NT2/D1 (cell line): ENCODE results near the gene M1AP.

Experiments used
- DNase-seq: peaks from one replicate; pipeline ENCODE4 v3.0.0-alpha.2; 2011; ENCODE audit warnings: low read depth, low spot score
- H3K27me3 ChIP-seq: 2 replicates; pipeline ENCODE4 v1.6.0; 2011; ENCODE audit warnings: mild to moderate bottlenecking; ENCODE audit not compliant: insufficient read length, insufficient read depth
- H3K36me3 ChIP-seq: 2 replicates; pipeline ENCODE4 v1.6.1; 2011; ENCODE audit warnings: mild to moderate bottlenecking, low read length, mixed read lengths; ENCODE audit not compliant: insufficient read depth, insufficient read length
- H3K4me1 ChIP-seq: 2 replicates; pipeline ENCODE4 v1.5.1; 2011; ENCODE audit not compliant: insufficient read depth, insufficient read length
- H3K4me3 ChIP-seq: 2 replicates; pipeline ENCODE4 v1.5.1; 2011; ENCODE audit warnings: low read depth; ENCODE audit not compliant: insufficient read length
- H3K9ac ChIP-seq: 2 replicates; pipeline ENCODE4 v1.6.0; 2011; ENCODE audit warnings: low read depth; ENCODE audit not compliant: insufficient read length
- H3K9me3 ChIP-seq: 2 replicates; pipeline ENCODE4 v1.5.1; 2011; ENCODE audit warnings: mild to moderate bottlenecking, low read length; ENCODE audit not compliant: insufficient read depth
- SUZ12 ChIP-seq: IDR thresholded peaks from 2 replicates; pipeline ENCODE4 v1.6.1; 2011; ENCODE audit not compliant: insufficient read length, insufficient read depth; ENCODE audit errors: extremely low read depth
- YY1 ChIP-seq: IDR thresholded peaks from 2 replicates; pipeline ENCODE4 v1.6.1; 2011; ENCODE audit not compliant: insufficient read length, insufficient read depth
- ZNF274 ChIP-seq: IDR thresholded peaks from 2 replicates; pipeline ENCODE4 v1.6.1; 2011; ENCODE audit warnings: mild to moderate bottlenecking, low read depth, low read length

The M1AP gene

DNA sequence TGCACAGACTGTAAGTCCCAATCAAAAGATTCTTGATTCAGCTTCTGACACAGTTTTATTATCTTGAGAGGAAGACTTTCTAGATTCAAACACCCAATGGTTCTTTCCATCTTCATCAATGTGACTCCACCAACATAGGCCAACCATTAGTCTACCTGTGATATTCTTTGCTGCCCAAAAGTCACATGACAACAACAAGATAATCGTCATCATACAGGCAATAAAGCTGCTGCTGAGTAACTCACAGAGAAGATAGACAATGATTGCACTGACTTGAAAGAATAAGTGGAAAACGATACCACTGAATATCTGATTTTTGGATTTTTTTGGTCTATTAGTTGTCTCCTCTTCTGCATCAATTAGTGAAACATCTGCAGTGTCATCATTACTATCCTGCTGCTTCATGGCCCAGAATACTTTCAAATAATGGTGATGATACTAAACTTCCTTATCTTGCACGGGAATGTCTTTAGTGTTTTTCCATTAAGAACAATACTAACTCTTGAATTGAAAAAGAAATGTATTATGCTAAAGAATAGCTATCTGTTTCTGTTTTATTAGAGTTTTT is 19.5 kb downstream of the M1AP start:
- no peak for DNase-seq
- no peaks in the 10 kb centered on the region for H3K4me1 ChIP-seq
- no peaks in the 10 kb centered on the region for H3K27me3 ChIP-seq
- H3K9ac ChIP-seq = no peak overlapping the region
- no peak overlapping the region for H3K4me3 ChIP-seq
- no peak for TF ChIP-seq YY1
- TF ChIP-seq SUZ12 = no peak
- no peak for TF ChIP-seq ZNF274
- H3K9me3 ChIP-seq = no peaks in the 10 kb centered on the region
- H3K36me3 ChIP-seq = no peaks in the 10 kb centered on the region

DNA sequence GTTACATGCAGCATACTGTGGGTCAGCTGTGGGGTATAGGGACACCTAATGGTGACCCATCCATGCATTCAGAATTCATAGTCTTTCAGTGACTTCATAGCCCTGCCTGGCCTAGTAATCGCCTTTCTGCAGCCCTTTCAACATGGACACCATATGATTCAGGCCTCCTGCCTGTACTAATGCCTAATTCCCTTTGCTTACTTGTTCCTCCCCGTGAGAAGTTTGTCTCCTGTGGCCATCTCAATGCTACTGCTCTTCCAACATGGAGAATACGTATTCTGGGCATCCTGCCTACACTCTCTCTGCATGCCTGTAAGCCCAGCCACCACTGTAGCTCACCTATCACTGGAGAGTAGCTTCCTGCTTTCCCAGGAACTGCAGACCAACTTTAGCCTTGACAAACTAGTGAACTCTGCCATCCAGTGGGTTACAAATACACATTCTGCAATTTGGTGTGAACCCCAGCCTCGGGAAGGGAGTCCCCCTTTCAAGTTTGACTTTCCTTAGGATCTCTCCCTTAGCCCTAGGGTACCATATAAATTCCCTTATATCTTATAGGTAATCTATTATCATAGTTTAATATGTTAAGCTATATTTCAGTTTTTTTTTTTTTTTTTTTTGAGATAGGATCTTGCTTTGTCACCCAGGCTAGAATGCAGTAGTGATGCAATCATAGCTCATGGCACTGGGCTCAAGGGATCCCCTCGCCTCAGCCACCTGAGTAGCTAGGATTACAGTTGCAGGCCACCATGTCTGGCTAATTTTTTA is 22.3 kb downstream of the M1AP start:
- Histone ChIP-seq H3K4me1 (no peaks in the 10 kb centered on the region), H3K9me3 (no peaks in the 10 kb centered on the region), H3K36me3 (no peaks in the 10 kb centered on the region), H3K9ac (no peak overlapping the region), H3K27me3 (no peaks in the 10 kb centered on the region), H3K4me3 (no peak overlapping the region)
- no peak for DNase-seq
- no peak for TF ChIP-seq YY1

DNA sequence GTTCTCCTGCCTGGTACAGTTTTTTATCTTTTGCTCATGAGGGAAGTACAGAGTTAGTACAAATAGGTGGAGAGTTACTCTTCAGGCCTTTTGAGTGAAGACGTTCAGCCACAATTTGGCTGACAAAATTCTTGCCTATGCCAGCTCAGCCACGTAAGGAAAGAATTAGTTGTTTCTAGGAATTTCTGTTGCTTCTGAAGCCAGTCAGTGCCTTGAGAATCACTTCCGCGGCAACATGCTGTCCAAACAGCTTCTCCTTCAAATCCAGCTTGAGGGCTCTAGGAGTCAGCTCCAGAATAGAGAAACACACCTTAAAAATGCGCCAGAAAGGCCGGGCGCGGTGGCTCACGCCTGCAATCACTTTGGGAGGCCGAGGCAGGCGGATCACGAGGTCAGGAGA is 27.5 kb downstream of the M1AP start:
- Histone ChIP-seq H3K9ac (no peak overlapping the region), H3K9me3 (no peaks in the 10 kb centered on the region), H3K36me3 (no peaks in the 10 kb centered on the region), H3K4me1 (peaks cover 3% of the 10 kb centered on the region), H3K27me3 (no peaks in the 10 kb centered on the region), H3K4me3 (no peak overlapping the region)
- DNase-seq = no peak
- TF ChIP-seq SUZ12 = no peak
- TF ChIP-seq ZNF274 = no peak
- no peak for TF ChIP-seq YY1

DNA sequence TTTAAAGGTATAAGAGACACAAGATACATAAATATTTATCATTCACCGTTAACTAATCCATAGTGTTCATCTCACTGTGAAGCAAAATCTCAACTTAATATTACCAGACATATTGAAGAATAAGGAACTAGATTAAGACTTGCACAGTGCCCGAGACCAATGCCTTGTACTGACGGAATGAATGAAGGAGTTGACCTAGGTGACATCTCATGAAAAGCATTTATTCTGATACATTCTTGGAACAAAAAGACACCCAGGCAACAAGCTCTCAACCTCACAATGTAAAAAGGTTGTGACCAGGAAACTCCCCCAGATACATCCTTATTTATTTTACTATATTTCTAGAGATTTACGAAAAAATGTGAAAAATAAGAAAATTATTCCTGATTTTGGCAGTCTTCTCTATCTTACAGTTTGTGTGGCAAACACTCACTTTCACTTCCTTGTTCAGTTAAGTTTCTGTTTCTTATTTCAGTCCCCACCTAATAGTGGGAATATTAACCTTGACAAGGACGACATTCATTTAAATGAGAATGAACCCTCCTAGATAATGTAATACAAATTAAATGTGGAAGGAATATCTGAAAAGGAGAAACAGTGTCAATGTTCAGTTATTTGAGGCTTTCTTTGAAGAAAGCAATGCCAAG is 28.4 kb downstream of the M1AP start:
- DNase-seq = no peak
- Histone ChIP-seq H3K4me3 (no peak overlapping the region), H3K27me3 (no peaks in the 10 kb centered on the region), H3K4me1 (peaks cover 3% of the 10 kb centered on the region), H3K9ac (no peak overlapping the region), H3K36me3 (no peaks in the 10 kb centered on the region), H3K9me3 (no peaks in the 10 kb centered on the region)
- TF ChIP-seq SUZ12 (no peak), YY1 (no peak), ZNF274 (no peak)

DNA sequence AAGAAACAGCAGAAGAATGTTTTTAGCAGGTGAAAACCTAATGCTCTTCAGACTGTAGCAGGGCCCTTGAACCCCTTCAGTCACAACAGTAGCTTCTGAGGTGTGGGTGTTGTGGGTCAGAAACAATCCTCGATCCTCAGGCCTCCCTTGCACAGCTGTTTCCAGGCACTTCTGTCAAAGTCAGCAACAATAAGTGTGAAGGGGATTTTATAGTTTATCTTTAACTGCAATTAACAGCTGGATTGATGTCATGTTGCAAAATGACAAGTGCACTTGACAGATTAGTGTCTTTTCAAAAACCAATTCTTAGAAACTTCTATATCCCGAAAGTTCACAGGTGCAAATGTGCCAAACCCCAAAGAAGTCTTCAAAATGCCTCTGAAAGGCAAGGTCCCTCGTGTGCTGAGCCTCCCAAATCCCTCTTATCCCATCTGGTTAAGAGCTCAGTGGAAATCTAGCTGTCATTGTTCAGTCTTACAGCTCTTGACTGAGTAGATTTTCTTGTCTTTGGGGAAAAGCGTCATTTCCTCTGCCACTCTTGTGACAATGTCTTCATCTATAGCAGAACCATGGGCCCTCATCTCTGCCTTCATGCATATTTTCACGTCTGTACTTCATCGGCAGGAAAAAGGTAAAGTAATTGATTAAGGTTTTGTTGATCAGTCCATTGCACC is 29.6 kb downstream of the M1AP start:
- no peak overlapping the region for H3K9ac ChIP-seq
- H3K36me3 ChIP-seq = no peaks in the 10 kb centered on the region
- H3K4me1 ChIP-seq = peaks cover 3% of the 10 kb centered on the region
- no peaks in the 10 kb centered on the region for H3K27me3 ChIP-seq
- no peak for DNase-seq
- TF ChIP-seq YY1 (no peak), ZNF274 (no peak), SUZ12 (no peak)
- no peaks in the 10 kb centered on the region for H3K9me3 ChIP-seq
- H3K4me3 ChIP-seq = no peak overlapping the region

DNA sequence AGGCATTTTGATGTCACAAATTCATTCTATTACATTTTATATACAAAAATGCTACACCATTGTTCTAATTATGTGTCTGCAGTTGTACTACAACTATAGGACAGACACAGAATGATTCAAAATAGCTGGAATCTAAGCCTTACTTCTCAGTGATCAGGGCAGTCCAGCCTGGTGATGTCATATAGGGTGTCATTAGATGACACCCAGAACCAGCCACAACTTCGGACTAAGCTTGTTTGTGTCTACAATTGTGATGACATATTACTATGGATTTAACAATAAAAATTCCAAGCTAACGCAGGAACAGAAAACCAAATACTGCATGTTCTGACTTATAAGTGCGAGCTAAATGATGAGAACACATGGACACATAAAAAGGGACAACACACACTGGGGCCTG is 31.0 kb downstream of the M1AP start:
- DNase-seq = no peak

DNA sequence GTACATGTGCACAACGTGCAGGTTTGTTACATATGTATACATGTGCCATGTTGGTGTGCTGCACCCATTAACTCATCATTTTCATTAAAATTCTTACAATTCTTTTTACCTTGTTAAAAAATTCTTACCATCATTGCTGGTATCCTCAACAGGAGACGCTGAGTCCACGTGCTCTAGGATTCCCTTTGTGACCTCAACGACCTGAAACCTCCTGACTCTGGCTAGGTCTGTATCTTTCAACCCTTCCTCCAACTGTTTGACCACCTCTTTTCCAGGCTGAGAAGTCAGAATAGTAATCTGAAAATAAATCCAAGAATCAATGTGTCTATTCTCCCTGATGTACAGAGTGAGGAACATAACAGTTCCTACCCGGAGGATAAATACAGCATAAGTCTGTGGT is 41.2 kb downstream of the M1AP start:
- no peaks in the 10 kb centered on the region for H3K36me3 ChIP-seq
- no peaks in the 10 kb centered on the region for H3K27me3 ChIP-seq
- H3K4me3 ChIP-seq = no peak overlapping the region
- no peak overlapping the region for H3K9ac ChIP-seq
- no peak for TF ChIP-seq YY1
- TF ChIP-seq ZNF274 = no peak
- no peak for TF ChIP-seq SUZ12
- H3K4me1 ChIP-seq = no peaks in the 10 kb centered on the region
- DNase-seq = no peak
- no peaks in the 10 kb centered on the region for H3K9me3 ChIP-seq

More for the DNA sequence above, 31.0 kb downstream of the M1AP start:
- no peak overlapping the region for H3K4me3 ChIP-seq
- TF ChIP-seq SUZ12 (no peak), ZNF274 (no peak), YY1 (no peak)
- H3K9me3 ChIP-seq = no peaks in the 10 kb centered on the region
- no peak overlapping the region for H3K9ac ChIP-seq
- H3K4me1 ChIP-seq = peaks cover 3% of the 10 kb centered on the region
- no peaks in the 10 kb centered on the region for H3K36me3 ChIP-seq
- H3K27me3 ChIP-seq = no peaks in the 10 kb centered on the region
